Lung (tissue), 12 donors: ENCODE measurements around the gene GNG12. TPM values are rescaled to one million over a fixed set of nuclear protein-coding genes. Genes with fewer than 3 reads are reported as not detected.

ENCODE experiments used
- ATAC-seq: fragments of 200-7000 bp; cut with Tn5 transposase; one replicate; pipeline ENCODE4 v1.9.1; 2020; ENCODE audit warnings: moderate number of reproducible peaks; ENCODE audit not compliant: insufficient read depth, low FRiP score
- DNase-seq, 3 donors: peaks; one replicate each; pipeline ENCODE4 v3.0.0-alpha.2; 2013 to 2017
- H3K27ac ChIP-seq, 2 donors: one replicate each; pipeline ENCODE4 v1.5.1; 2013; ENCODE audit warnings: mild to moderate bottlenecking in 2 of 2, moderate library complexity in 2 of 2, control low read depth in 1 of 2, inconsistent platforms in 1 of 2, low read depth in 1 of 2, low read length in 1 of 2
- H3K27me3 ChIP-seq, 3 donors: one replicate each; pipeline ENCODE4 v1.5.1; 2013; ENCODE audit warnings: low read length in 2 of 3; ENCODE audit not compliant: control insufficient read depth in 3 of 3, insufficient read depth in 3 of 3
- H3K36me3 ChIP-seq, 4 donors: one replicate each; pipeline ENCODE4 v1.5.1; 2013; ENCODE audit warnings: low read length in 4 of 4, mild to moderate bottlenecking in 1 of 4, moderate library complexity in 1 of 4; ENCODE audit not compliant: control insufficient read depth in 4 of 4, insufficient read depth in 4 of 4
- H3K4me1 ChIP-seq, 5 donors: one replicate each; pipeline ENCODE4 v1.5.1; 2013; ENCODE audit warnings: low read length in 5 of 5, mild to moderate bottlenecking in 2 of 5, moderate library complexity in 1 of 5; ENCODE audit not compliant: control insufficient read depth in 5 of 5, insufficient read depth in 5 of 5
- H3K4me3 ChIP-seq: one replicate; pipeline ENCODE4 v1.5.1; 2013; ENCODE audit warnings: mild to moderate bottlenecking, control low read depth, moderate library complexity
- H3K9ac ChIP-seq, 2 donors: one replicate each; pipeline ENCODE4 v1.5.1; 2013; ENCODE audit warnings: low read length in 2 of 2, control low read depth in 1 of 2; ENCODE audit not compliant: insufficient read depth in 1 of 2
- H3K9me3 ChIP-seq, 4 donors: one replicate each; pipeline ENCODE4 v1.5.1; 2013; ENCODE audit warnings: low read length in 3 of 4, mild to moderate bottlenecking in 1 of 4, moderate library complexity in 1 of 4; ENCODE audit not compliant: control insufficient read depth in 4 of 4, insufficient read depth in 3 of 4
- WGBS, 2 donors: extraction: QIAGEN DNeasy Blood & Tissue Kit; methylation state at CpG; one replicate each; pipeline ENCODE4 v1.1.7; 2013; 5-methylcytosine and 5-hydroxymethylcytosine counted together
- polyA plus RNA-seq, 2 donors: library from polyadenylated mRNA; stranded (reverse); fragments of 200-250 nt; gene quantifications; one replicate each; pipeline ENCODE4 v1.2.1, GENCODE V29; 2013
- total RNA-seq, 2 donors: library from RNA; depleted of rRNA in 1 of 2; stranded (reverse); fragments of >200 nt in 1 of 2; gene quantifications; one replicate each; pipeline ENCODE4 v1.2.1, GENCODE V29; 2014 to 2021
- TF ChIP-seq, protein P1 (sequence below): IDR thresholded peaks from 2 replicates; pipeline ENCODE4 v1.5.1; 2012; ENCODE audit warnings: mild to moderate bottlenecking; ENCODE audit errors: control extremely low read depth, extremely low read depth
- donor health status: control.
- donor health status: control.
- donor health status: Bipolar disorder and iron deficiency.
- donor health status: healthy.
- donor health status: DM: yes; HTN: yes; CAD: no.

GNG12 gene
- total and polyA plus RNA-seq, 4 donors = 14.0 to 68.4 (median 32.1) TPM

DNA sequence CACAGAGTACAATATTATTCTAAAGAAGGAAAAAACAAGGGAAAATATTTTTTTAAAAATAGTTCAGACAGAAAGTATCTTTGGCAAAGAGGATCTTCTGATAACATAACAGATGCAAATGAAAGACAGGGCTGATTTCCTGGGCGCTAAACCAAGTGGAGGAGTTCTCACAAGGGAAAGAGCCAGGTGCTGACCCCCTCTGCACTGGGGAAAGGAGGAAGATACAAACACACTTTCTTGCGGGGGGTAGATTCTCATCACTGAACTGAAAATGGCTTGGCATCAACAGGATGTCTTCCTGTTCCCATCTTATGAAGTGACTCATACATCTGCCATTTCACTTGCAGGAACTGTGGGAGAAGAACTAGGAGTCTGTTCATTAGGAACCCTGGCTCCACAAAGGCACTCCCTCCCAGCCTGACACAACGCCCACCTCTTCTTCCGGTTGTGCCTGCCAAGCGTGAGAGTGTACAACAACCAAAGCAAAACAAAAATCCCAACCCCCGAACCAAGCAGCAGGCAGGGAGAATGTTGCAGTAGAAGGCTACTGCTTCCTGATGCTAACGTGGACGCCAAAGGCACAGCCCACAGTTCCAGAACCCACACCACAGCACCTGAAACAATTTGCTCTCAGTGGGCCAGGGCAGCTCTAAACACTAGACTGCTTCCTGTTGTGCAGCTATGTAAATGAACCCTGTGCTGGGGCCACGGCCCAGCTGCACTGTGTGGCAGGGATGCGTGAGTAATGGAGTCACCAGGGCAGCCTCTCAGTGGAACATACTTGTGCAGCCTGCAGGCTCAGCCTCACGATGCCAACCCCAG, 97.2 kb downstream of the GNG12 start:
- peak; percentile 73 for ATAC-seq
- 23 to 28% methylated on average over 11 of the region's 11 CpGs for WGBS, 2 donors
- no peaks in the 10 kb centered on the region for H3K9me3 ChIP-seq
- H3K36me3 ChIP-seq = no peaks in the 10 kb centered on the region
- H3K9ac ChIP-seq = no peak overlapping the region
- peak; percentile 50 to 72 (median 67) for DNase-seq
- peak overlapping the region; percentile 41 to 43 for H3K27ac ChIP-seq
- no peaks in the 10 kb centered on the region for H3K27me3 ChIP-seq
- no peak overlapping the region for H3K4me3 ChIP-seq
- TF ChIP-seq, protein P1, sequence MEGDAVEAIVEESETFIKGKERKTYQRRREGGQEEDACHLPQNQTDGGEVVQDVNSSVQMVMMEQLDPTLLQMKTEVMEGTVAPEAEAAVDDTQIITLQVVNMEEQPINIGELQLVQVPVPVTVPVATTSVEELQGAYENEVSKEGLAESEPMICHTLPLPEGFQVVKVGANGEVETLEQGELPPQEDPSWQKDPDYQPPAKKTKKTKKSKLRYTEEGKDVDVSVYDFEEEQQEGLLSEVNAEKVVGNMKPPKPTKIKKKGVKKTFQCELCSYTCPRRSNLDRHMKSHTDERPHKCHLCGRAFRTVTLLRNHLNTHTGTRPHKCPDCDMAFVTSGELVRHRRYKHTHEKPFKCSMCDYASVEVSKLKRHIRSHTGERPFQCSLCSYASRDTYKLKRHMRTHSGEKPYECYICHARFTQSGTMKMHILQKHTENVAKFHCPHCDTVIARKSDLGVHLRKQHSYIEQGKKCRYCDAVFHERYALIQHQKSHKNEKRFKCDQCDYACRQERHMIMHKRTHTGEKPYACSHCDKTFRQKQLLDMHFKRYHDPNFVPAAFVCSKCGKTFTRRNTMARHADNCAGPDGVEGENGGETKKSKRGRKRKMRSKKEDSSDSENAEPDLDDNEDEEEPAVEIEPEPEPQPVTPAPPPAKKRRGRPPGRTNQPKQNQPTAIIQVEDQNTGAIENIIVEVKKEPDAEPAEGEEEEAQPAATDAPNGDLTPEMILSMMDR = no peak
- H3K4me1 ChIP-seq = peaks cover 0 to 20% (median 11%) of the 10 kb centered on the region in 5 donors

DNA sequence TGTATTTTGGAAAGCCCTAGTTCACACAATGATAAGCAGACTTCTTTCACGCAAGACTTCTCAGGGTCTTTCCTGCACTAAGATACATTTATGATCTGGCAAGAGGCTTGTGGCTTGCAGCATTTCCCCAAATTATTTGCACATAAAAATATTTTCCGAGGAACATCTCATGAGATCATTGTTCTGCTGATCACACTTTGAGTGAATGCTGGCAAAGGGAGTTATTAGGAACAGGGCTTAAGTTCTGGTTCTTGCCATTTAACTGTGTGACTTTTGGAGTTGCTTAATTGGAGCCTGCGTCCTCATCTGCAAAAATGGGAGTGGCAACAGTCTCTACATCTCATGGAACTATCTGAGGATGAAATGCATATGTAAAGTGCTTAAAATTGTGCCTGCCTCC, 98.1 kb downstream of the GNG12 start:
- Histone ChIP-seq H3K27me3 (no peaks in the 10 kb centered on the region), H3K4me1 (peaks cover 0 to 20% (median 11%) of the 10 kb centered on the region in 5 donors), H3K9ac (no peak overlapping the region), H3K4me3 (no peak overlapping the region), H3K36me3 (no peaks in the 10 kb centered on the region), H3K9me3 (no peaks in the 10 kb centered on the region), H3K27ac (no peak overlapping the region)
- DNase-seq = no peak
- no peak for ATAC-seq
- TF ChIP-seq, protein P1 = no peak
- WGBS, 2 donors = 33 to 69% methylated on average over 3 of the region's 3 CpGs

DNA sequence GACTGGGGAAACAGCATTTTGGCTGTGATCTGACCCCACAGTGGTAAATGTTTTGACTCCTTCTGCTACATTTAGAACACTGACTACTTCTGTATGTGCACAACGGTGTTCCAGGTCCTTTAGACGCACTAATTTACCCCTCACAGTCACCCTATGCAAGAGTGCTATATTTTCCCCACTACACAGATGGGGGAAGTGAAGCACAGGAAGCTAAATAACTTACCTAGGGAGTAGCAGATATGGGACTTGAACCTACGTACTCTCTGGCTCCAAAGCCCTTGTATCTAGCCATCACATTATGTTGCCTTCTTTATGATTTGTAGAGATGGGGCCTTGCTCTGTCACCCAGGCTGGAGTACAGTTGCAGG, 99.0 kb downstream of the GNG12 start:
- ATAC-seq = no peak
- WGBS, 2 donors = 65 to 86% methylated on average over 3 of the region's 3 CpGs
- Histone ChIP-seq H3K27ac (no peak overlapping the region), H3K27me3 (no peaks in the 10 kb centered on the region), H3K36me3 (no peaks in the 10 kb centered on the region), H3K9ac (no peak overlapping the region), H3K4me3 (no peak overlapping the region), H3K9me3 (no peaks in the 10 kb centered on the region), H3K4me1 (peaks cover 0 to 20% (median 11%) of the 10 kb centered on the region in 5 donors)
- TF ChIP-seq, protein P1 = no peak
- DNase-seq = no peak
